ENCODE results near the gene CENPX.

- no peak for TF ChIP-seq POLR2AphosphoS5 (IDR thresholded peaks at IDR 0.05; ENCODE audit: low read depth, low read length)
- TF ChIP-seq POLR2A (IDR thresholded peaks at IDR 0.05; ENCODE audit: low read depth, low read length) = no peak
These were observed 26.9 kb upstream of the CENPX start for GRCh38 chr17:82049521-82049971.
